DOHH2 (cell line): ENCODE data around the gene TLR4.

Experiments used
- CTCF ChIP-seq: fragments of 200-600 bp; sonication (generic); IDR thresholded peaks from one replicate; pipeline ENCODE4 v1.5.1; 2014; ENCODE audit warnings: antibody characterized with exemption, mild to moderate bottlenecking, low read depth, low read length; ENCODE audit not compliant: poor library complexity, severe bottlenecking
- EZH2phosphoT487 ChIP-seq: fragments of 200-600 bp; sonication (generic); IDR thresholded peaks from 2 replicates; pipeline ENCODE4 v1.6.1; 2017; ENCODE audit warnings: borderline replicate concordance, mild to moderate bottlenecking, antibody characterized with exemption, low read length, moderate library complexity, mixed read lengths

GRCh38 chr9:117750401-117750800 is 46.2 kb downstream of the TLR4 start:
- TF ChIP-seq CTCF, result no peak
- no peak for TF ChIP-seq EZH2phosphoT487
